Mucosa of gallbladder (tissue), 1 donor: ENCODE data around the gene CEMP1. TPM values are rescaled to one million over a fixed set of nuclear protein-coding genes. Genes with fewer than 3 reads are reported as not detected.
"Not testable (repeated sequence)": the region's sequence is repeated elsewhere in the genome, so short reads cannot be mapped to it uniquely, and the experiment has no call there.

Source experiments
- DNase-seq: peaks from one replicate; pipeline ENCODE4 v3.0.0-alpha.2; 2020; ENCODE audit warnings: low spot score
- total RNA-seq: library from RNA; stranded (reverse); gene quantifications from one replicate; pipeline ENCODE4 v1.2.1, GENCODE V29; 2021
- donor health status: DM: no; HTN: no; CAD: no.

Gene CEMP1
- 1.8 TPM for total RNA-seq

- no peak for DNase-seq
Observed at GRCh38 chr16:2531371-2531695, at the start of gene CEMP1. CEMP1 (minus strand) TSS chr16:2531408; CDS start chr16:2531073, 335 bp downstream.

GRCh38 chr16:2580818-2581217, 49.6 kb upstream of the CEMP1 start:
- DNase-seq, result not testable (repeated sequence)

- DNase-seq, result not testable (repeated sequence)
Observed at GRCh38 chr16:2580143-2580542, 48.9 kb upstream of the CEMP1 start.

- DNase-seq, result not testable (repeated sequence)
Observed at GRCh38 chr16:2578905-2579304, 47.7 kb upstream of the CEMP1 start.

- not testable (repeated sequence) for DNase-seq
Observed at GRCh38 chr16:2577044-2577443, 45.8 kb upstream of the CEMP1 start.

GRCh38 chr16:2575839-2576238, 44.6 kb upstream of the CEMP1 start:
- not testable (repeated sequence) for DNase-seq

- not testable (repeated sequence) for DNase-seq
Observed at GRCh38 chr16:2572704-2573103, 41.5 kb upstream of the CEMP1 start.

- not testable (repeated sequence) for DNase-seq
Observed at GRCh38 chr16:2568573-2568972, 37.4 kb upstream of the CEMP1 start.

GRCh38 chr16:2567506-2567905, 36.3 kb upstream of the CEMP1 start:
- not testable (repeated sequence) for DNase-seq

GRCh38 chr16:2560798-2561133, 29.6 kb upstream of the CEMP1 start:
- DNase-seq, result peak; percentile 73

- not testable (repeated sequence) for DNase-seq
Observed at GRCh38 chr16:2560131-2560797, 29.1 kb upstream of the CEMP1 start.

- not testable (repeated sequence) for DNase-seq
Observed at GRCh38 chr16:2557150-2557549, 25.9 kb upstream of the CEMP1 start.

GRCh38 chr16:2554709-2555425, 23.7 kb upstream of the CEMP1 start:
- not testable (repeated sequence) for DNase-seq

- DNase-seq, result not testable (repeated sequence)
Observed at GRCh38 chr16:2551420-2551889, 20.2 kb upstream of the CEMP1 start.

- not testable (repeated sequence) for DNase-seq
Observed at GRCh38 chr16:2550283-2550878, 19.2 kb upstream of the CEMP1 start.

GRCh38 chr16:2543771-2544170, 12.6 kb upstream of the CEMP1 start:
- DNase-seq, result not testable (repeated sequence)

- DNase-seq, result not testable (repeated sequence)
Observed at GRCh38 chr16:2541409-2541808, 10.2 kb upstream of the CEMP1 start.

GRCh38 chr16:2540912-2541311, 9.7 kb upstream of the CEMP1 start:
- DNase-seq, result not testable (repeated sequence)

- peak; percentile 18 for DNase-seq
Observed at GRCh38 chr16:2539845-2540458, 8.7 kb upstream of the CEMP1 start.

- not testable (repeated sequence) for DNase-seq
Observed at GRCh38 chr16:2539192-2539844, 8.1 kb upstream of the CEMP1 start.

GRCh38 chr16:2537451-2538379, 6.5 kb upstream of the CEMP1 start, which contains the start of gene PDPK1:
PDPK1 (plus strand) TSS chr16:2538021; CDS start chr16:2538113, 92 bp downstream.
- DNase-seq, result peak; percentile 95
